GM20000 (cell line): ENCODE results near the gene MORN1.
A peak's percentile ranks its signal among the peaks of the same experiment; 100 is the strongest.

Experiments used
- DNase-seq: peaks from one replicate; pipeline ENCODE4 v3.0.0; 2012; ENCODE audit warnings: low spot score
- TF ChIP-seq, protein P1 (sequence below): IDR thresholded peaks from 2 replicates; pipeline ENCODE4 v1.5.1; 2012; ENCODE audit warnings: mild to moderate bottlenecking, control low read depth; ENCODE audit errors: extremely low read depth, missing control alignments

The MORN1 gene

GRCh38 chr1:2316451-2316961, 74.8 kb downstream of the MORN1 start:
- DNase-seq: no peak
- TF ChIP-seq, protein P1, sequence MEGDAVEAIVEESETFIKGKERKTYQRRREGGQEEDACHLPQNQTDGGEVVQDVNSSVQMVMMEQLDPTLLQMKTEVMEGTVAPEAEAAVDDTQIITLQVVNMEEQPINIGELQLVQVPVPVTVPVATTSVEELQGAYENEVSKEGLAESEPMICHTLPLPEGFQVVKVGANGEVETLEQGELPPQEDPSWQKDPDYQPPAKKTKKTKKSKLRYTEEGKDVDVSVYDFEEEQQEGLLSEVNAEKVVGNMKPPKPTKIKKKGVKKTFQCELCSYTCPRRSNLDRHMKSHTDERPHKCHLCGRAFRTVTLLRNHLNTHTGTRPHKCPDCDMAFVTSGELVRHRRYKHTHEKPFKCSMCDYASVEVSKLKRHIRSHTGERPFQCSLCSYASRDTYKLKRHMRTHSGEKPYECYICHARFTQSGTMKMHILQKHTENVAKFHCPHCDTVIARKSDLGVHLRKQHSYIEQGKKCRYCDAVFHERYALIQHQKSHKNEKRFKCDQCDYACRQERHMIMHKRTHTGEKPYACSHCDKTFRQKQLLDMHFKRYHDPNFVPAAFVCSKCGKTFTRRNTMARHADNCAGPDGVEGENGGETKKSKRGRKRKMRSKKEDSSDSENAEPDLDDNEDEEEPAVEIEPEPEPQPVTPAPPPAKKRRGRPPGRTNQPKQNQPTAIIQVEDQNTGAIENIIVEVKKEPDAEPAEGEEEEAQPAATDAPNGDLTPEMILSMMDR: no peak

DNA sequence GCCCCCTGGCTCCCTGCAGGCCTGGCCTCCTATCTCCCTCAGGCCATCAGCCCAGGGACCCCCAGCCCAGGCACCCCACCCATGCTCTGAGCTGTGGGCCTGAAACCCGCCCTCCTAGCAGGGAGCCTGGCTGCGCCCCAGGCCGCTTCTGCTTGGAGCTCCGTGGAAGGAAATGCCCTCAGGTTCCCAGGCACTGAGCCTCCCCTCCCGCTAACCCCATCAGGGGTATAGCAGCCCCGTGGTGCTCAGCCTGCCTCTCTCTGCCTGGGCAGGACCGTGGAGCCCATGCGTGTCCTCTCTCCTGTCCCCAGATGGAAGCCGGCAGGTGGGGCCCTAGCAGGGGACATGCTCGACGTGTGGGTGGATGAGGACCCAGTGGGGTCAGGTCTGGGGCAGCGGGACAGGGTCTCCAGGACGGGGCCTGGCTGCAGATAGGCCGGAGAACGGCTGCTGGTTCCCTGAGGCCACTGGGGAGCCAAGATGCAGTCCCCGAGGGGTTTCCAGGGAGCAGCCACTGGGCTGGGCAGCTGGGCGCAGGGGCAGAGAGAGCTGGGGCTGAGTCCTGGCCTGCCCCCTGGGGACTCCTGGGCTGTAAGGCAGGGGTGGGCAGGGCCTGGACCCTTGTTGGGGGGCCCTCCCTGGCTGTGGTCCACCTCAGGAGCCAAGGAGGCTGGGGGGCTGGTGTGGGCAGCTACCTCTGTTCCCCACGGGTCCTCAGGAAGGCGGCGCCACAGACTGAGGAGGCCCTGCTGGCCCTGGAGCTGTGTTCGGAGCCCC, 75.5 kb downstream of the MORN1 start:
- DNase-seq: no peak
- TF ChIP-seq, protein P1: no peak

GRCh38 chr1:2314803-2315673, 76.3 kb downstream of the MORN1 start:
- peak; percentile 96 for DNase-seq

GRCh38 chr1:2314273-2314802, 77.0 kb downstream of the MORN1 start:
- no peak for DNase-seq
- TF ChIP-seq, protein P1: no peak

More at GRCh38 chr1:2314803-2315673, 76.3 kb downstream of the MORN1 start:
- TF ChIP-seq, protein P1: peak; percentile 51

GRCh38 chr1:2313651-2314261, 77.6 kb downstream of the MORN1 start:
- no peak for DNase-seq
- TF ChIP-seq, protein P1: no peak

GRCh38 chr1:2312515-2313301, 78.6 kb downstream of the MORN1 start:
- DNase-seq: no peak
- TF ChIP-seq, protein P1: no peak
